Activated naive CD8-positive, alpha-beta T cell treated with anti-CD3 and anti-CD28 coated beads, Interleukin-2, amount 50 U/mL, for 16 hours (primary cell): ENCODE results near the gene VGF.
"Not testable (repeated sequence)": the region's sequence is repeated elsewhere in the genome, so short reads cannot be mapped to it uniquely, and the experiment has no call there.

ENCODE experiments used
- DNase-seq: peaks from one replicate; pipeline ENCODE4 v3.0.0-alpha.2; 2020; ENCODE audit warnings: low read depth, low spot score

The VGF gene

GRCh38 chr7:101116898-101117297, 48.5 kb downstream of the VGF start:
- DNase-seq: no peak

DNA sequence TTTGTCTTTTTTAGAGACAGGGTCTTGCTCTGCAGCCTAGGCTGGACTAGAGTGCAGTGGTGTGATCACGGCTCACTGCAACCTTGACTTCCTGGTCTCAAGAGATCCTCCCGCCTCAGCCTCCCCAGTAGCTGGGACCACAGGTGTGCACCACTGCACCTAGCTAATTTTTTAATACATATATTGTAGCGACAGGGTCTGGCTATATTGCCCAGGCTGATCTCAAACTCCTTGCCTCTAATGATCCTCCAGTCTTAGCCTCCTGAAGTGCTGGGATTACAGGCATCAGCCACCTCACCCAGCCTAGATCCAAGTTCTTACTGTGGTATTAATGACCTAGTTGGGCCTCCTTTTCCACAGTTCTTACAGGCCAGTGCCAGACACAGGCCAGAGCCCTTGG, 50.2 kb downstream of the VGF start:
- DNase-seq: no peak

DNA sequence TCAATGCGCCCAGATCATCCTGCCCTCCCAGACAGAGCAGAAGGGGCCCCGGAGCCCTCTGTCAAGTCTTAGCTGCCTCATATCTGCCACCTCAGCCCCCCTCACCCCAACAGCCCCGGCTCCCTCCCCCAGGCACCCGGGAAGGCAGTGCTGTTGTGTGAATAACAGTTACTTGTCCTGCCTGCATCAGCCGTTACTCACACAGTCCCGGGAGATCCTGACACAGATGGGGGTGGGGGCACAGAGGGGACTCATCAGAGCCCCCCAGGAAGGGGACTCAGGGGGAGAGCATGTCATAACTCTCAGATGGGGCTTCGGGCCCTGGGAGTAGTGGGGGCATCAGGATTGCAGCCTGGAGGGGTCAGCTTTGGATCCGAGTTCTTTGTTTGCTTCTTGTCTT, 50.9 kb downstream of the VGF start:
- no peak for DNase-seq

DNA sequence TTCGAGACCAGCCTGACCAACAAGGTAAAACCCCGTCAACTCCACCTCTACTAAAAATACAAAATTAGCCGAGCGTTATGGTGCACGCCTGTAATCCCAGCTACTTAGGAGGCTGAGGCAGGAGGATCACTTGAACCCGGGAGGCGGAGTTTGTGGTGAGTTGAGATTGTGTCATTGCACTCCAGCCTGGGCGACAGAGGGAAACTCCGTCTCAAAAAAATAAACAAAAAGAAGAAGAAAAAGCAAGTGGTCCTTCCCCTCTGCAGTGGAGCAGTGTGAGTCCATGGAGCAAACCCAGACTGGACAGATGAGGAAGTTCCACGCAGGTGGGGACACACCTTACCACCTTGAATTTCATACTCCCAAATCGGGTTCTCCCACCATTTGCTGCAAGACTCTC, 51.5 kb downstream of the VGF start:
- DNase-seq: no peak

GRCh38 chr7:101113140-101113539, 52.2 kb downstream of the VGF start:
- DNase-seq: not testable (repeated sequence)
